PC-9 (cell line): Measurements from ENCODE around the gene MLST8. TPM values are rescaled to one million over a fixed set of nuclear protein-coding genes. Genes with fewer than 3 reads are reported as not detected.
"Not testable (repeated sequence)": the region's sequence is repeated elsewhere in the genome, so short reads cannot be mapped to it uniquely, and the experiment has no call there.

Experiments
- BruUV-seq: library from RNA; stranded (reverse); fragments of 400-500 nt; replicated peaks from 2 replicates; lab custom pipeline; 2021; lab: Mats Ljungman, UMichigan
- CTCF ChIA-PET: fragments of 300-600 bp; sonication (Branson Sonifier 250); formaldehyde crosslinking; loops from one replicate; lab custom pipeline; 2022; ENCODE audit warnings: antibody characterized with exemption; lab: Charles Lee
- POLR2A ChIA-PET: fragments of 300-600 bp; sonication (Branson Sonifier 250); formaldehyde crosslinking; loops from one replicate; lab custom pipeline; 2022; ENCODE audit warnings: antibody characterized with exemption; ENCODE audit not compliant: unreplicated experiment; lab: Charles Lee
- DNase-seq, 2 experiments: peaks; one replicate each; pipeline versions ENCODE4 v3.0.0 to v3.0.0-alpha.2; 2015 to 2022; ENCODE audit warnings: mixed read lengths in 1 of 2
- H2AFZ ChIP-seq: fragments of 200-600 bp; sonication (generic); 2 replicates; pipeline ENCODE4 v1.8.1; 2017; ENCODE audit warnings: antibody characterized with exemption
- H3F3A ChIP-seq: fragments of 200-600 bp; sonication (generic); 2 replicates; pipeline ENCODE4 v1.8.1; 2017; ENCODE audit warnings: antibody characterized with exemption, mild to moderate bottlenecking, low read depth; ENCODE audit not compliant: insufficient read depth
- H3K27ac ChIP-seq: fragments of 200-600 bp; sonication (generic); 2 replicates; pipeline ENCODE4 v1.6.1; 2016; ENCODE audit warnings: mixed run types
- H3K27me3 ChIP-seq: fragments of 200-600 bp; sonication (generic); 2 replicates; pipeline ENCODE4 v1.6.1; 2016; ENCODE audit warnings: low read depth, mixed run types; ENCODE audit not compliant: insufficient read depth
- H3K36me3 ChIP-seq: fragments of 200-600 bp; sonication (generic); 2 replicates; pipeline ENCODE4 v1.6.1; 2016; ENCODE audit warnings: low read depth, mixed run types
- H3K4me1 ChIP-seq: fragments of 200-600 bp; sonication (generic); replicated peaks from 2 replicates; pipeline ENCODE4 v1.6.1; 2016; ENCODE audit warnings: mixed run types; ENCODE audit not compliant: insufficient read depth
- H3K4me2 ChIP-seq: fragments of 200-600 bp; sonication (generic); 2 replicates; pipeline ENCODE4 v1.6.1; 2017; ENCODE audit warnings: mixed run types
- H3K4me3 ChIP-seq: fragments of 200-600 bp; sonication (generic); 2 replicates; pipeline ENCODE4 v1.6.1; 2016; ENCODE audit warnings: mixed run types
- H3K79me2 ChIP-seq: fragments of 200-600 bp; sonication (generic); 2 replicates; pipeline ENCODE4 v1.6.1; 2017; ENCODE audit warnings: low read depth, mixed run types
- H3K9me2 ChIP-seq: fragments of 200-600 bp; sonication (generic); 2 replicates; pipeline ENCODE4 v1.8.1; 2017; ENCODE audit warnings: mild to moderate bottlenecking; ENCODE audit not compliant: insufficient read depth
- H3K9me3 ChIP-seq: fragments of 200-600 bp; sonication (generic); 2 replicates; pipeline ENCODE4 v1.8.1; 2016; ENCODE audit warnings: low read depth; ENCODE audit not compliant: insufficient read depth
- H4K20me1 ChIP-seq: fragments of 200-600 bp; sonication (generic); 2 replicates; pipeline ENCODE4 v1.8.1; 2017; ENCODE audit not compliant: insufficient read depth
- EZH2 ChIP-seq: fragments of 200-600 bp; sonication (generic); IDR thresholded peaks from 2 replicates; pipeline ENCODE4 v1.8.0; 2017; ENCODE audit warnings: antibody characterized with exemption, low read depth
- intact Hi-C: fragments of 100-400 bp; cut with micrococcal nuclease; formaldehyde crosslinking; loops from one replicate; pipeline ENCODE4 v1.10.0; 2022; ENCODE audit not compliant: unreplicated experiment
- total RNA-seq: library from RNA; stranded (reverse); gene quantifications from 2 replicates; pipeline ENCODE4 v1.2.3, GENCODE V29; 2021
- TF ChIP-seq, protein P1 (sequence below): fragments of 200-600 bp; sonication (generic); conservative IDR thresholded peaks from 2 replicates; pipeline ENCODE4 v1.6.1; 2017; ENCODE audit warnings: mixed run types, antibody characterized with exemption, mild to moderate bottlenecking, moderate library complexity

Gene MLST8
- total RNA-seq, 1 experiment from 2014 or later, result 66.3 TPM

DNA sequence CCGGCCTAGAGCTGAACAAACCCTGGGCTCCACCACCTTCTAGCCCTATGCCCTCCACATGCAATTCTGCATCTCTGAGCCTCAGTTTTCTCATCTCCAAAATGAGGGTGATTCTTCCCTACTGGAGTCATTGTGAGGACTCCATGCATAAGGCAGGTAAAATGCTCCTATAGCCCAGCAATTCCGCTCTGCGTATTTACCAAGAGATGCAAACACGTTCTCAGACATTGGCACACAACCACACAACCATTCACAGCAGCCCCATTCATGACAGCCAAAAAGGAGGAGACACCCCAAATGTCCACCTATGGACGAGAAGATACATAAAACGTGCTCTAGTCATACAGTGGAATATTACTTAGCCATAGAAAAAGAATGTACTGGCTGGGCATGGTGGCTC is 4.9 kb upstream of the MLST8 start:
- H3K27ac ChIP-seq, result no peak overlapping the region
- TF ChIP-seq EZH2, result no peak
- TF ChIP-seq, protein P1, sequence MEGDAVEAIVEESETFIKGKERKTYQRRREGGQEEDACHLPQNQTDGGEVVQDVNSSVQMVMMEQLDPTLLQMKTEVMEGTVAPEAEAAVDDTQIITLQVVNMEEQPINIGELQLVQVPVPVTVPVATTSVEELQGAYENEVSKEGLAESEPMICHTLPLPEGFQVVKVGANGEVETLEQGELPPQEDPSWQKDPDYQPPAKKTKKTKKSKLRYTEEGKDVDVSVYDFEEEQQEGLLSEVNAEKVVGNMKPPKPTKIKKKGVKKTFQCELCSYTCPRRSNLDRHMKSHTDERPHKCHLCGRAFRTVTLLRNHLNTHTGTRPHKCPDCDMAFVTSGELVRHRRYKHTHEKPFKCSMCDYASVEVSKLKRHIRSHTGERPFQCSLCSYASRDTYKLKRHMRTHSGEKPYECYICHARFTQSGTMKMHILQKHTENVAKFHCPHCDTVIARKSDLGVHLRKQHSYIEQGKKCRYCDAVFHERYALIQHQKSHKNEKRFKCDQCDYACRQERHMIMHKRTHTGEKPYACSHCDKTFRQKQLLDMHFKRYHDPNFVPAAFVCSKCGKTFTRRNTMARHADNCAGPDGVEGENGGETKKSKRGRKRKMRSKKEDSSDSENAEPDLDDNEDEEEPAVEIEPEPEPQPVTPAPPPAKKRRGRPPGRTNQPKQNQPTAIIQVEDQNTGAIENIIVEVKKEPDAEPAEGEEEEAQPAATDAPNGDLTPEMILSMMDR, result no peak
- H3K27me3 ChIP-seq, result peaks cover 31% of the 10 kb centered on the region
- peaks cover 7% of the 10 kb centered on the region; the same call in 1 of the 2 replicates for H3K4me1 ChIP-seq
- ChIA-PET POLR2A (no interaction called here), CTCF (no interaction called here)
- no peaks in the 10 kb centered on the region for H3K36me3 ChIP-seq
- no peaks in the 10 kb centered on the region for H3K79me2 ChIP-seq
- BruUV-seq, result no TSS peak
- no peaks in the 10 kb centered on the region for H4K20me1 ChIP-seq
- H2AFZ ChIP-seq, result no peak overlapping the region
- peaks cover 12% of the 10 kb centered on the region; the same call in 1 of the 2 replicates for H3F3A ChIP-seq
- intact Hi-C loops, result no loop called here
- H3K4me2 ChIP-seq, result no peak overlapping the region
- no peaks in the 10 kb centered on the region for H3K9me2 ChIP-seq
- no peaks in the 10 kb centered on the region for H3K9me3 ChIP-seq
- no peak for DNase-seq
- H3K4me3 ChIP-seq, result no peak overlapping the region

DNA sequence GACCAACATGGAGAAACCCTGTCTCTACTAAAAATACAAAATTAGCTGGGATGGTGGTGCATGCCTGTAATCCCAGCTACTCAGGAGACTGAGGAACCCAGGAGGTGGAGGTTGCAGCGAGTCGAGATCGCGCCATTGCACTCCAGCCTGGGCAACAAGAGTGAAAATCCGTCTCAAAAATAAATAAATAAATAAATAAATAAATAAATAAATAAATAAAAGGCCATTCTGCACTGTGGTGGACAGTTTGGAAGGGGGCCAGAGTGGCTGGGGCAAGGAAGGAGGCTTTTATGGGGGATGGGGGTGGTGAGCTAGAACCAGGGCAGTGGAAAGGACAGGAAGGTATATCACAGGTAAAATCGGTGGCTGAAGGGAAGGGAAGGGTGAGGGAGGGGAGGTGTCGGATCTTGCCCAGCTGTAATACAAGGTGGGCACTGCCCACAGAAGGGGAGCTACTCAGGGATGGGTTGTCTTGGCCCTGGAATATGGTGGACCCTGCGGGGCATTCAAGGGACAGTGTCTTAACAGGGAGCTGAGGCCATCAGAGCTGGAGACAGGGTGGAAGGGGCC is 2.0 kb upstream of the MLST8 start:
- H3K4me3 ChIP-seq, H3K9me3 ChIP-seq, H2AFZ ChIP-seq, H3F3A ChIP-seq, BruUV-seq, H3K9me2 ChIP-seq, H3K27ac ChIP-seq, H4K20me1 ChIP-seq, H3K36me3 ChIP-seq, intact Hi-C loops, H3K4me2 ChIP-seq, DNase-seq: not testable (repeated sequence)
- peaks cover 10% of the 10 kb centered on the region; the same call in 1 of the 2 replicates for H3K27me3 ChIP-seq
- H3K79me2 ChIP-seq, result peaks cover 22% of the 10 kb centered on the region
- H3K4me1 ChIP-seq, result peaks cover 15% of the 10 kb centered on the region
- ChIA-PET POLR2A (interaction anchor here (1.0 kb wide), 1 partner anchor 8 kb away, joined by 3 read pairs; no protein-coding TSS in a partner anchor), CTCF (interaction anchor here (0.6 kb wide), 1 partner anchor 333 kb away, joined by 3 read pairs; no protein-coding TSS in a partner anchor)

DNA sequence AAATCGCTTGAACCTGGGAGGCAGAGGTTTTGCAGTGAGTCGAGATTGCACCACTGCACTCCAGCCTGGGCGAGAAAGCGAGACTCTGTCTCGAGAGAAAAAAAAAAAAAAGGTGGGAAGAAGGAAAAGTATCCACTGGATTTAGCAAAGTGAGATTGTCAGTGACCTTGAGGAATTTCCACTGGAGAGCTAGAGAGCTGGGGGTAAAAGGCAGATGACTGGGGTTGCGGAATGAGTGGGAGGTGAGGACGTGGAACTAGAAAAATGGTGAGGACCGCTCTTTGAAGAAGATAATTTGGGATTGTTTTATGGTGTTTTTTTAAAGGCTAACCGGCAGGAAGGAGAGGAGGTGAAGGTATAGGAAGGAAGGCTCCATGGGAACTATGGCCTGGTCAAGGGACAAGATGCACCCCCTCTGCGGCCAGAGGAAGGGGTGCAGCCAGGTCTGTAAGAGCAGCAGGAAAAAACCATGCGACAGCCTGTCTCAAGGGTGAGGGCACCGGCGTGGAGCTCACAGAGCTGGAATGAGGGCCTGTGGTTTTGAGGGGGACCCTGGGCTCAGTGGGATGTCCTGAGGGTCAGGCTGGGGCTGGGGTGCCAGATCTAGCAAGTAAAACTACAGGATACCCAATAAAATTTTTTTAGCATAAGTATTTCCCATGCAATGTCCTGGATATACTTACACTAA is 694 bp upstream of the MLST8 start:
- ChIA-PET CTCF (interaction anchor here (0.6 to 0.7 kb wide), 2 partner anchors 47 to 108 kb away, joined by 3 to 4 read pairs; partner anchors contain the start of gene ECI1), POLR2A (interaction anchor here (0.6 kb wide), 1 partner anchor 64 kb away, joined by 3 read pairs; no protein-coding TSS in a partner anchor)
- H3F3A ChIP-seq, result no peaks in the 10 kb centered on the region
- intact Hi-C loops, result no loop called here
- no peaks in the 10 kb centered on the region for H3K9me2 ChIP-seq
- TF ChIP-seq, protein P1, result no peak
- no peak for TF ChIP-seq EZH2
- peak overlapping the region; percentile 91 for H2AFZ ChIP-seq
- H3K79me2 ChIP-seq, result peaks cover 22% of the 10 kb centered on the region
- no peaks in the 10 kb centered on the region for H3K9me3 ChIP-seq
- H4K20me1 ChIP-seq, result no peaks in the 10 kb centered on the region
- no peaks in the 10 kb centered on the region for H3K27me3 ChIP-seq
- H3K27ac ChIP-seq, result peak overlapping the region; percentile 67
- DNase-seq, result no peak
- TSS peak; percentile 69 for BruUV-seq
- H3K36me3 ChIP-seq, result 0 out of 2 replicates have a peak, but pooled peaks cover 6% of the 10 kb centered on the region
- peak overlapping the region; percentile 91 for H3K4me3 ChIP-seq
- H3K4me1 ChIP-seq, result peaks cover 15% of the 10 kb centered on the region
- H3K4me2 ChIP-seq, result peak overlapping the region; percentile 88
